NOMO-1 treated with DMSO at 0.1 percent for 48 hours (cell line): ENCODE results near the gene ASRGL1.

ENCODE experiments used
- DNase-seq: peaks from one replicate; lab custom pipeline; 2025; ENCODE audit not compliant: unreplicated experiment; lab: John Stamatoyannopoulos, UW

The ASRGL1 gene

GRCh38 chr11:62439785-62440602 is 102.7 kb downstream of the ASRGL1 start:
- DNase-seq, result no peak
